Stimulated activated CD4-positive, alpha-beta T cell treated with anti-CD3 and anti-CD28 coated beads, Interleukin-1b, Interleukin-23, amount 100 ng/mL, for 1 hour (primary cell): ENCODE measurements around the gene GGT6.

Experiments
- DNase-seq, 2 donors: peaks; one replicate each; pipeline ENCODE4 v3.0.0-alpha.2; 2020; ENCODE audit warnings: low read depth in 2 of 2

The GGT6 gene

DNA sequence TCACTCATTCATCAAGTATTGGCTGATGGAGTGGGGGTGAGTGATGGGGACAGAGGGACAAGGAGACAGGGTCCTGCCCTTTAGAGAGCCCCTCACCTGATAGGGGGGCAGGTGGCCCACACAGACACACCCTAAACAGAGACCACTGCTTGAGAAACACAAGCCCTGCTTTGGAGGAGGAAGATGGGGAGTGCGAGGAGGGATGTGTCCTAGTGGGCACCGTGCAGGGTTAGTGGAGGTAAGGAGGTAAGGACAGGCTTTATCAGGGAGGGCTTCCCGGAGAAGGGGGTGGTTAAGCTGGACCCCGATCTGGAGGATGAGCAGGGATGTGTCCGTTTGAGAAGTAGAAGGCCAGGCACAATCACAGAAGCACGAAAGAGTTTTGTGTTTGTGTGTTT is 15.8 kb upstream of the GGT6 start:
- DNase-seq = no peak

DNA sequence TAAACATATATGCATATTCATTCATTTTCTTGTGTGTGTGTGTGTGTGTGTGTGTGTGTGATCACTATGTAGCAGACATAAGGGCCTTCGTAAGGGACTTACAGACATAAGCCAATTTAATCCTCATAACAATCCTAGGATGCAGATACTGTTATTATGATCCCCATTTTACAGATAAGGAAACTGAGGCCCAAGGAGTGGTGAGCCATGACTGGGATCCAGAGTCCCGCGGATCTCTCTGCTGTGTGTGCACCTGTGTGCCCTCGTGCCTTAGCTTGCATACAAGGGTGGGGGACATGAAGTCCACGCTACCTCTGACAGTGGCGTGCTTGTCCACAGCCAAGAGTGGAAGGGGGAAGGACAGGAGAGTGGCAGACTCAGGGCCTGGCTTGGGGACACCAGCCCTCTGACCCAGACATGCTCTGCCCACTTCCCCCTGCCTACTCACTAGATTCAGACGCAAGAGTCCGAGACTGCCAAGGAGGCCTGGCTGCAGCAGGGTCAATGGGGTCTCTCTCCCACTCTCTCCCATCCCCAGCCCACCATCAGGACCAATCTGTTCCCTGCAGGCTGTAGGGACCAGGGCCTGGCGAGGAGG is 14.2 kb upstream of the GGT6 start:
- DNase-seq = no peak

DNA sequence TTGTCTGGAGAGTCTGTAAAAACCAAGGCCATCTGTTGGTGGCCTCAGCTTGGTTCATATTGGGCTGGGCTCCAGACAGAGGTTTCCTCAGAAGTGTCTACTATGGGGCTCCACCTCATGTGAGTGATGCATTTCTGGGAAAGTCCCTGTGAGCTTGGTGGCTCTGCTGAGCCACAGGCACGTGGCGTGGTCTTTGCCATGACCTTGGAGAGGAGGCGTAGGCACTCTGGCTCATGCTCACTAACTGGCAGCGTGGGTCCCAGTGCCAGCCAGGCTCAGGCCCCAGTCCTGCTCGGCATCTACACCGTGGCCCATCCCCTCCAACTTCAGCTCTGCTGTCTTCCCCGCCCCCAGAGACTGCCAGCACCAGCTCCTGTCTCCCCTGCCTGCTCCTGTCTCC is 13.3 kb upstream of the GGT6 start:
- DNase-seq = no peak

DNA sequence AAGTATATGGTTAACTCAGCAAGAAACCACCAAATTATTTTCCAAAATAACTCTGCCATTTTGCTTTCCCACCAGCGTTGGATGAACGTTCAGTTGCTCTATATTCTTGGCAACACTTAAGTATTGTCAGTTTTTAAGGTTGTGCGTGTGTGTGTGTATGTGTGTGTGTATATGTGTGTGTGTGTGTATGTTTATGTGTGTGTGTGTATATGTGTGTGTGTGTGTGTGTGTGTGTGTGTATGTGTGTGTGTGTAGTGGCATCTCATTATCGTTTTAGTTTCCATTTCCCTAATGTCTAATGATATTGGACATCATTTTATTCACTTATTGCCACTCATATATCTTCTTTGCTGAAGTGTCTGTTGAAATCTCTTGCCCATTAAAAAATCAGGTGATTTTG is 12.7 kb upstream of the GGT6 start:
- DNase-seq = no peak

DNA sequence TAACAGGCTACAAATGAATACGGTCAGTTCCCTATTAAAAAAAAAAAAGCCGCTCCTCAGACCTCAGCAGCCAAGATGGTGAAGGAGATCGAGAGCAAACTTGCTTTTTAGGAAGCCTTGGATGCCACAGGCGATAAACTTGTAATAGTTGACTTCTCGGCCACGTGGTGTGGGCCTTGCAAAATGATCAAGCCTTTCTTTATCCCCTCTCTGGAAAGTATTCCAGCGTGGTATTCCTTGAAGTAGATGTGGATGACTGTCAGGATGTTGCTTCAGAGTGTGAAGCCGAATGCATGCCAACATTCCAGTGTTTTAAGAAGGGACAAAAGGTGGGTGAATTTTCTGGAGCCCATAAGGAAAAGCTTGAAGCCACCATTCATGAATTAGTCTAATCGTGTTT is 11.8 kb upstream of the GGT6 start:
- DNase-seq = no peak

DNA sequence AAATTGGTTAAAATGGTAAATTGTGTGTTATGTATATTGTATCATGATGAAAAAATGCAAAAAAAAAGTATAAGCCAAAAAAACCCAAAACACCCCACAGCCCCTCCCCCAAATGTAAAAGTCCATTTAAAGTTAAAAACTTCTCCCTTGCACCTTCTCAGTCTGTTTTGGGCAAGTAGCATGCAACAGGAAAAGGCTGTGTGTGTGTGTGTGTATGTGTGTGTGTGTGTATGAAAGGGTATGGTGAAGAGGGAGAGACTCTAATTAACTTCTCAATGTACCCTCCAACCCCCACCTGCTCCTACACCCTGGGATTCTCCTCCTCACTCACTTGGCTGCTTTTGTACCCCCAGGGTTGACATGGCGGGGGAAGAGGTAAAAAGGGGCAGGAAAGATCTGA is 9.2 kb upstream of the GGT6 start:
- DNase-seq = no peak

DNA sequence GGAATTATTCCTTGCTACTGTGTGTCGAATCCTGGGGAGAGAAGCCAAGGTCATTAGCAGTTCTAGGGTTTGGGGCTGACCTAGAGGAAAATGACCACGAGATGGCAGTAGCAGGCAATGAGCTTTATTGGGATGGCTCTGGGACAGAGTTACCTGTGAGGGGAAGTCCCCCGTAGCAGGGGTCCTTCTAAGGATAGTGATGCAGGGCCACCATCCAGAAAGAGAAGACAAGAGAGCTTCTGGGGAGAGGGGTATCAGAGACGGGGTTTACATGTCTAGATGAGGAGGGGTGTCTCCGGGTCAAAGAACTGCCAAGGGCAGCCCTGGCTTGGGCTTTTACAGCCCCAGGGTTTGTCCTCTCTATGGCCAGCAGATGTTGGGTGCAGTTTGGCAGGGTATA is 6.4 kb upstream of the GGT6 start:
- DNase-seq = no peak

DNA sequence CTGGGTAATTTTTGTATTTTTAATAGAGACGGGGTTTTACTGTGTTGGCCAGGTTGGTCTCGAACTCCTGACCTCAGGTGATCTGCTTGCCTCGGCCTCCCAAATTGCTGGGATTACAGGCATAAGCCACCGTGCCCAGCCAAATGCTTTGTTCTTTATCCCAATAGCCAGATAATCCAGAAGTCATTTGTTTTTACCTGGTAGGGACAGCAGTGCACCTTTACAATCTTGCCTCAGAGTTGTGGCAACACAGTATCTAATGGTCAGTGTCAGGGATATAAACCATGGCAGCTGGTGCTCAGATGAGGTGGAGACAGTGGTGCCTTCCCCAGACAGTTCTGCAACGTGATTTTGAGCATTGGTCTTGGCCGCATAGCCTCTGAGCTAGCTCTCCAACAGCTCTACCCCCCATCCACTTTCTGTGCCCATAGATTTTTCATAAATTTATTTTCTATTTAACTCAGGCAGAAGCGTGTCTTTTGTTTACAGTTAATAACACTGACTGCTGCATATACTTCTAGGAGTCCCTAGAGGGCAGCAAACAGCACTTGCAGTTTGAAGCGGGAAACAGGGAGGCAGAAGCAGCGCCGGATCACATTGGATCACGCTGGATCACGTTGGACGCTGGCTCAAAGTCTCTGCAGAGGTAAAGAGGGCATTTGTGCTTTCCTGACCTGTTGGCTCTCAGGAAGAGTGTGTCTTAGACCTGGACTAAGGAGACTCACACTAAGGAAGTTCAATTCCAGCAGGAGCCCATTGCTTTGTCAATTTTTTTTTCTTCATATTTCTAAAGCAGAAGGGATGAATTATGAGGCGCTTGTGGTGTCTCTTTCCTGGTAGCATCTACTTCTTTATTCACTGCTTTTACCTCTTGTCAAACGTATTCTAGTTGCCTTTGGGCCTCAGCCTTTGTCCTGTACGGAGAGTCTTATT is 5.1 kb upstream of the GGT6 start:
- DNase-seq = no peak

DNA sequence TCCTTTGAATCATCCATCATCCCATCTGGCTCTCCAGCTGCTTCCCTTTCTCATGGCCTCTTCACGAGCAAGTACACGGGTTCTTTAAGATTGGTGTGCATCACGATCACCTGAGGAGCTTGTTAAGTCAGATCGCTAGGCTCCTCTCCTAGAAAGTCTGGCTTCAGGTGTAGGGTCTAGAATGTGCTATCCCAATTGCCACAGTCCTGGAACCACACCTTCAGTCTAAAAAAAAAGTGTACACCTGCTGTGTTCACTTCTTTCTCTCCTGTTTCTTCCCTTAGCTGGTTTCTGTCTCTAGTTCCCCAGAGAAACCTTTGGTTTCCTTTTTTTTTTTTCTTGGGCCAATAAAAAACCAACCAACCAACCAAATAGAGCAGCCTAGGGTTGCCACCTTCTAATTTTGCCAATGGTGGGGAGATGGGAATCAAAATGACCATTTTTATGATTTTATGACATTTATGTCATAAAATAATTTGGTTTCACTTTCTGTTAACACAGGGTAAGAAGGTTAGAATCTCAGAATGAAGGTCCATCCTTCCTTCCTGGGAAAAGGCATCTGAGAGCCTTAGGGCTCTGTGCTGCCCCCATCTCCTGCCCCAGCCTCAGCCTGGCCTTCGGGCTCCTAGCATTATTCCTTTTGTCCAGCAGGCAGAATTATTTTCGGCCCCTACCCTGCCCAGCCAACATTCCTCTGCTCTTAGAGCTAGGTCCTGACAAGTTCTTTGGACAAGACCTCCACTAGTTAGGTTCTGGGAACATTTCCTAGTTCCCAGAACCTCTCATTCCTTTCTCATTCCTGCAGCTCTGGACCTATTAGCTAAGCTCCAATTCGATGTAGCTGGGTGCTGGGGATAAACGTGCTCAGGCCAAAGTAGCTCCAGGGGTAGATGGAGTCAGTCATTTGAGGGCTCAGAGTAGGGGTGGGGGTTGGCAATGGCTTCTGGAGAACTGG is 1.9 kb upstream of the GGT6 start:
- DNase-seq = no peak

DNA sequence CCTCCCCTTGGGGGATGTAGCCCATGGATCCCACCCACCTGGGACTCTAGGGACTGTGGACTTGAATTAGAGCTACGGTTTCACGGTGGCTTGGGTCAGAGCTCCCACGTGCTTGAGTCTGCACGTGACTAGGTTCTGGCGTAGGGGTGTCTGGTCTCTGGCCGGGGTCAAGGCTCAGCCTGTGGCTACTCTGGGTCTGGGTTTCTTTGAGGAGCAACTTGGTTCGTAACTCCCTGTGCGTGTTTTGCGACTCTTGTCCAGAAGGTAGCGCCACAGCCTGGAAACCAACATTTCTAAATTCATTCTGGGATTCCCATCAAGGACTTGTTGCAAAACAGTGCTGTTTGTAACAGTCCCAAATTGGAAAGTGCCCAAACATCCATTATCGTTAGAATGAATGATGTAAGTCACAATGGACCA is 470 bp upstream of the GGT6 start:
- DNase-seq = no peak

DNA sequence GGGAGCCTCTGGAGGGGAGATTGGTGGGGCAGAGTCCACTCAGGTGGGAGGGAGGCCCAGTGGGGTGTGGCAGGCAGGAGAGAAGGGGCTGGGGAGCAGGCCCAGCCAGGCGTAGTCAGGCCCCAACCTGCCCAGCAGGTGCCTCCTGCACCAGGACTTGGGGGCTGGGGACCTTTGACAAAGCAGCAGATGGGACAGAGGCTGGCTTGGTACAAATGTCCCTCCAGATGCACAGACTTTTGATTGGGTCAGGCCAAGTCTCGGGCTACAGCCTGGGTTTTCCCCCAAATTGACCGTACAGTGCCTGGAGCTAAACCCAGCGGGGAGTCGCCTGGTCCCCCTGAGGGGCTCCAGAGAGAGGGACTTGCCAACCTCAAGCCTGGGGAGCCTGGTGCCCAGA is 411 bp downstream of the GGT6 start:
- DNase-seq = no peak

DNA sequence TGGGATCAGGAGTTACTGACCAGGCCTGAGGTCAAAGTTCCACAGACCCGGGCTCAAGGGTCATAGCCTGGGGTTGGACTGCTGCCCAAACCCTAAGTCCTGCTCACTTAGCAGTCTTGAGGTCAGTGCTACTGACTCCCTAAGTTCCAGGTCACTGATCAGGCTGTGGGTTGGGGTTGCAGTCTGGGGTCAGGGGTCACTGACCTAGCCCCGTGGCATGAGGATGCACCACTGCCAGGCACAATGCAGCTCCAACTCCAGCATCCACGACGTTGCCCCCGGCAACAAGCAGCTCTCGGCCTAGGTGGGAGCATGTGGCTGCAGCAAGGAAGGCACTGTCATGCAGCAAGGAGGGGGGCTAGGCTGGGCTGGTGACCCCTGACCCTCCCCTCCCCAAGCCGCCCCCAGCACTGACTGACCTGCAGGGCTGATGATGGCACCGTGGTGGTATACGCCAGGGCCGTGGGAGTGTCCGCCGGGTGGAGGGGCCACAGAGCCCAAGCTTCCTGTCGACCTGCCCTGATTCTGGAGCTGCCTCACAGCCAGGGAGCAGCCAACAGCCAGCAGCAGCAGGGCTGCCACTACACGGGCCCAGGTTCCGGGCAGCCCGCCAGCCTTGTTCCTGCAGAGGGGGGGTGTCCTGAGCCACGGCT is 1.1 kb downstream of the GGT6 start:
- no peak for DNase-seq

DNA sequence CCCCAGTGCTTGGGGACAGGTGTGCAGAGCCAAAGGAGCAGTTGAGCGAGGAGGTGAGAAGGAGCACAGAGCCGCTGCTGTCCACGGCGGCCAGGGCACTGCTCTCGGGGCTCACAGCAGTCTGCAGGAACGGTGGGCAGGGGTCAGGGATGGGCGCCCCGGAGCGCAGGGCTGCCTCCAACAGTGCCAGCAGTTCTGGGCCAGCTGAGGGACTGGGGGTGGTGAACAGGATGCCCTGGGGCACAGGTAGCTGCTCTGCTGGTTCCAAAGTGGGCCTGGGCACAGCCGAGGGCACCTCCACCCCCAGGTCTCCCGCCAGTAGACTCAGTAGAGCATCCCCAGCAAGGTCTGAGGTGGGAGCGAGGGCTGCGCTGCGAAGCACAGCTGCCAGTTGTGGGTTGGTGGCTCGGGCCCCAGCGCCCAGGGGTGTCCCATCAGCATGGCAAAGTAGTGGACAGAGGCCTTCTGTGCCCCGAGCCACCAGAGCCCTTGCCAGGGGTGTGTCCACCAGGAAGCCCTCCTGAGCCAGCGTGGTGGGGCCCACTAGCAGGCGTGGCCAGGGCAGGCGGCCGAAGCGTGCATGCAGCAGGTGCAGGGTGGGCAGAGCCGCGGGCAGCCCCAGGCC is 1.9 kb downstream of the GGT6 start:
- no peak for DNase-seq

DNA sequence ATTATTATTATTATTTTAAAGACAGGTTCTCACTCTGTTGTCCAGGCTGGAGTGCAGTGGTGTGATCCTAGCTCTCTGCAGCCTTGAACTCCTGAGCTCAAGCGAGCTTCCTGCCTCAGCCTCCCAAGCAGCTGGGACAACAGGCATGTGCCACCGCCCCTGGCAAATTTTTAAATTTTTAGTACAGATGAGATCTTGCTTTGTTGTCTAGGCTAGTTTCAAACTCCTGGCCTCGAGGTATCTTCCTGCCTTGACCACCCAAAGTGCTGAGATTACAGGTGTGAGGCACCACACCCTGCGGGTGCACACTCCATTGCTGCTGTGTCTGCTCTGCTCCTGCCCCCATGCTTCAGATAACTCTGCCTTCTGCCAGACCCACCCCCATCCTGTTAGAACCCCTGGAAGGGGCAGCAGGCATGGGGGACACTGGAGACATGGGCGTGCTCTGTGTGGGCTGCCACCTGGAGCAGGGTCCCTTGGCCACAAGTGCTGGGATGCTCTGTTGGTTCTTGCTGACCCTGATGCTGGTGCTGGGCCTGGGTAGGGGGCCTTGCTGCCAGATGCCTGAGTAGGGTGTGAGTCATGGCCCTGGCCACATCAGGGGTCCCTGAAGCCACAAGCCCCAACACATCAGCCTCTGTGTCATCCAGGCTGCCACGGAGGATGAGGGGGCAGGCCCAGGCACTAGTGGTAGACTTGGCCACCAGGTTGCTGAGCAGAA is 2.6 kb downstream of the GGT6 start:
- no peak for DNase-seq

DNA sequence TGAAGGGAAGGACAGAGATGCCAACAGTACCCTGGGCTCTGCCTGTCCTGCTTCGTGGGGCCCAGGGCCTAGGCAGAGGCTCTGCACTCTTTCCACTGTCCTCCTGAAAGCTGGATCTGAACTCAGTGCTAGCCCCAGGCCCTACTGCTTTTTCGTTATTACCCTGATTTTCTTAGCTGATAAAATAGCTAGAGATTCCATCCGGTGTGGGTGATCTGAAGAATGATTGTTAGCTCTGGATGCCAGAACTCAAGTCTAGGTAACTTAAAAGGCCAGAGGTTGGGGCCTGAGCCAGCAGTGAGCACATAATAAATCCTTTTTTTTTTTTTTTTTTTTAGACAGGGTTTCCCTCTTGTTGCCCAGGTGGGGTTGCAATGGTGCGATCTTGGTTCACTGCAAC is 3.4 kb downstream of the GGT6 start:
- DNase-seq = no peak

DNA sequence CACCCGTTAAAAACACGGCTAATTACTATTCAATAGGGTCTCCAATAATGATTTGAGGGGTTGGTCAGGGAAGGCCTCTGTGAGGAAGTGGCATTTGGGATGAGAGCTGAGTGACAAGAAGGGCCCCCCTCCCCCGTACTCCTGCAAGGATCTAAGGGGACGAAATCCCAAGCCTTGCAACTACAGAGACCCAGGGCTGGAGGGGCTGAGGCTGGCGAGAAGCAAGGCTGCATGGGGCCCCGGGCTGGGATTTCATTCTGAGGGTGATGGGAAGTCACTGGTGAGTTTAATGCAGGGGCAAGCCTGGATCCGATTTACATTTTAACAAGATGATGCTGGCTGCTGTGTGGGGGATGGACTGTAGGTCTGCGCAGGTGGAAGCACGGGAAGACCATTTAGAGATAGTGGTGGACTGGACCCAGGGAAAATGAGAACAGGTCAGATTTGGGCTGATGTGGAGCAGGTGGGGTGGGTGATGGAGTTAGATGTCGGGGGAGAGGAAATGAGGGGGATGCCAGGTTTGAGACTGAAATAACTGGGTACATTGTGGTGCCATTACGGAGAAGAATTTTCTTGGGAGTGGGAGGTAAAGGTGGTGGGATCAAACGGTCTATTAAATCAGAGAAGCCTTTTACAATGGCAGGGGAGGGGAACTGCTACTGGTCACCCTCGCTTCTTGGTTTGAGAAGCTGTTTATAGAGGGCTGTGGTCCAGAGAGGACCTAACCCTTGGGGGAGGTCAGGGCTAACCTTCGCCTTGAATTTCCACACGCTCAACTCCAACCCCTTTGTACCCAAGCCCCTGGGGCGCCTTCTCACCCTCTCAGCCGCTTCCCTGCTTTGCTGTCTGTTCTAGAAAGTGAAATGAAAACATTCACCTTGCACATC is 4.3 kb downstream of the GGT6 start:
- no peak for DNase-seq

DNA sequence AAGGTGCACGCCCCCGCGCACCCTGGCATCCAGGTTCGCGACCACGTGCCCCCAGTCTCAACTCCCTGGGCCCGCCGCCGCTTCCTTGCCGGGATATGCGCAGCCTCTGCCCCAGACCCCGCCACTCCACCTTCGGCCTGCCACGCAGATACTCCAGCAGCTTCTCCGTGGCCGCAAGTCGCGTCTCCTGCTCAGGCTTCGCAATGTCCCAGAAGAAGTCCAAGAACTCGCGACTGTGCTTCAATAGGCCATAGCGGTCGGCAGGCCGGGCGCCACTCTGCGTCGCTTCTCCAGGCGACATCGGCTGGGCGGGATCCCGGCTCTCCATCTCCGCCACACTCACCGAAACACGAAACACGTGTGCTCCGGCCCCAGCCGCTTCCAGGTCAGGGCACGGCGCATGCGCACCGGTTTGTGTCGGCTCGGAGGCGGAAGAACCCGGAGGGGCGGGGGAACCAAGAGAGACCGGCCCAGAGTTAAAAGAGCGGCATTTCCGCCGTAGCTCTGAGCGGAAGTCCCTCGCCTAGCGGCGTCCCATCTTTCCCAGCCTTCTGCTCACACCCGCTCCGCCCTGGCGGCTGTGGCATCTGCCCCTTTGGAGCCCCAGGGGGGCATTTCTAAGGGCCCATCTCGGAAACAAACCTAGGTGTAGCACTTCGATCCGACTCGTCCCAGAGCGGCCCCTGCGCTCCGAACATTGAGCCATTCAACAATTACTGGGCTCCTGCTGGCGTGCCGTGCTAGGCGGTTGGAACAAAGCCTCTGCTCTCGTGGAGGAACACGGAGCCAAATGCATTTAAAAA is 5.2 kb downstream of the GGT6 start, which contains the start of gene MYBBP1A:
TSS of gene MYBBP1A (minus strand) at position 388 of the 803 bp plus-strand sequence. CDS start at position 328, 60 bp downstream.
- DNase-seq = peak; percentile 95 to 96

DNA sequence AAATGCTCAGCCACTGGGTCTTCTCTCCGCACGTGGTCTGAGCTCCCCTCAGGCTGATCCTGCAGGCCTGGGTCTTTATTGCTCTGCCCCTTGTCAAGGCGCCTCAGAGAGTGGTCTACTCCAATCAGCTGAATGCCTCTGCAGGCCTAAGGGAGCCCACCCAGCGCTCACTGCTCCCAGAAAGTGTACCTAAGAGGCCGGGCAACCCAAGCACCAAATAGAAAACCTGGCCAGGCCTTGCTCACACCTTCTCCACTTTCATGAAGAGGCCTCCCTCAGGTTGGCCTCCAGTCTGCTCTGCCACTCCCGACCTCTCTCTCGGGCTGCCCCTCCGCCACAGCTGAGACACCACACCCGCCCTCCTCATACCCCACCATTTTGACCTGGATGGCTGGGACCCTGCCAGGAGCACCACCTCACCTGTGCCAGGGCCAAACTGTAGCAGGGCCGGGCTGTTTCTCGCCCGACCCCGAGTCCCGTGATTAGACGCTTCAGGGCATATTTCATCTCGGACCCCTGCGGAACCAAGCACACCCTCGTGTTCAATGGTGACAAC is 5.9 kb downstream of the GGT6 start:
- DNase-seq = no peak
